Adipose tissue (tissue), 3 donors: Measurements from ENCODE around the gene AKAP12. TPM values are rescaled to one million over a fixed set of nuclear protein-coding genes. Genes with fewer than 3 reads are reported as not detected.

ENCODE experiments used
- H3K27ac ChIP-seq: one replicate; pipeline ENCODE4 v1.5.1; 2013; ENCODE audit warnings: low read depth, low read length
- whole genome bisulfite sequencing, 3 donors: extraction: QIAGEN DNeasy Blood & Tissue Kit; methylation state at CpG; one replicate each; pipeline ENCODE4 v1.1.7; 2013; 5-methylcytosine and 5-hydroxymethylcytosine counted together
- polyA plus RNA-seq, 3 donors: library from polyadenylated mRNA; stranded (reverse); fragments of 200-250 nt; gene quantifications; one replicate each; pipeline ENCODE4 v1.2.3, GENCODE V29; 2013
- donor health status: healthy with polysubstance abuse.
- donor health status: Bipolar disorder and iron deficiency.
- donor health status: healthy.

AKAP12 gene, protein sequence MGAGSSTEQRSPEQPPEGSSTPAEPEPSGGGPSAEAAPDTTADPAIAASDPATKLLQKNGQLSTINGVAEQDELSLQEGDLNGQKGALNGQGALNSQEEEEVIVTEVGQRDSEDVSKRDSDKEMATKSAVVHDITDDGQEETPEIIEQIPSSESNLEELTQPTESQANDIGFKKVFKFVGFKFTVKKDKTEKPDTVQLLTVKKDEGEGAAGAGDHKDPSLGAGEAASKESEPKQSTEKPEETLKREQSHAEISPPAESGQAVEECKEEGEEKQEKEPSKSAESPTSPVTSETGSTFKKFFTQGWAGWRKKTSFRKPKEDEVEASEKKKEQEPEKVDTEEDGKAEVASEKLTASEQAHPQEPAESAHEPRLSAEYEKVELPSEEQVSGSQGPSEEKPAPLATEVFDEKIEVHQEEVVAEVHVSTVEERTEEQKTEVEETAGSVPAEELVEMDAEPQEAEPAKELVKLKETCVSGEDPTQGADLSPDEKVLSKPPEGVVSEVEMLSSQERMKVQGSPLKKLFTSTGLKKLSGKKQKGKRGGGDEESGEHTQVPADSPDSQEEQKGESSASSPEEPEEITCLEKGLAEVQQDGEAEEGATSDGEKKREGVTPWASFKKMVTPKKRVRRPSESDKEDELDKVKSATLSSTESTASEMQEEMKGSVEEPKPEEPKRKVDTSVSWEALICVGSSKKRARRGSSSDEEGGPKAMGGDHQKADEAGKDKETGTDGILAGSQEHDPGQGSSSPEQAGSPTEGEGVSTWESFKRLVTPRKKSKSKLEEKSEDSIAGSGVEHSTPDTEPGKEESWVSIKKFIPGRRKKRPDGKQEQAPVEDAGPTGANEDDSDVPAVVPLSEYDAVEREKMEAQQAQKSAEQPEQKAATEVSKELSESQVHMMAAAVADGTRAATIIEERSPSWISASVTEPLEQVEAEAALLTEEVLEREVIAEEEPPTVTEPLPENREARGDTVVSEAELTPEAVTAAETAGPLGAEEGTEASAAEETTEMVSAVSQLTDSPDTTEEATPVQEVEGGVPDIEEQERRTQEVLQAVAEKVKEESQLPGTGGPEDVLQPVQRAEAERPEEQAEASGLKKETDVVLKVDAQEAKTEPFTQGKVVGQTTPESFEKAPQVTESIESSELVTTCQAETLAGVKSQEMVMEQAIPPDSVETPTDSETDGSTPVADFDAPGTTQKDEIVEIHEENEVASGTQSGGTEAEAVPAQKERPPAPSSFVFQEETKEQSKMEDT (N-terminal part only)
- polyA plus RNA-seq = 100 to 1,000 TPM in 1 of 3 donors, 10 to 100 TPM in 2; 13.4 to 146 (median 56.7) TPM

DNA sequence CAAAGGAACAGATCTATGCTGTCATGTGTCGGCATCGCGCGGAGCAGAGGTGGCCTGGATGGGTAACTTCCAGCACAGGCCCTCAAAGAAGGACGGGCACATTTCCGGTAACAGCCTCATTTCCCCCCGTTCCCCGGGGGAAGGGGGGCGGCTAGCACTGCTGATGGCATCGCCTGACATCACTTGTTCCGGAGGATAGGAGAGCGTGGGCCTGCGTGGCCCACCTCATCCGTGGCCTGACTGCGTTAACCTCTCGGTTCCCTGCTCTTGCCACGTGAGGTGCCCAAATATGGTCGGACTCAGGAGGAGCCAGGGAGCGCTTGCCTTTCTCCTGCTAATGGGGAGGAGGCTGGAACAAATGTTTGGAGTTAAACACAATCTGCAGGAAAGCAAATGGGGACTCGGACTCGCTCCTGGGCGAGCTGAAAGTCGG is at the start of gene AKAP12:
Gene AKAP12 (plus strand): TSS at position 365 of the 433 bp plus-strand sequence. CDS start 596 bp downstream, outside the sequence.
- H3K27ac ChIP-seq = peak within 1 kb of the TSS; percentile 72
- WGBS, 3 donors = 24 to 29% (median 25%) methylated on average over 23 of the region's 23 CpGs

GRCh38 chr6:151191527-151191926 is 48.2 kb upstream of the AKAP12 start:
- WGBS, 3 donors = 60 to 70% (median 70%) methylated on average over 4 of the region's 4 CpGs
- H3K27ac ChIP-seq = no peak overlapping the region

GRCh38 chr6:151196555-151196954 is 43.2 kb upstream of the AKAP12 start:
- WGBS, 3 donors = 44 to 100% (median 68%) methylated on average over 1 of the region's 1 CpG
- H3K27ac ChIP-seq = no peak overlapping the region

DNA sequence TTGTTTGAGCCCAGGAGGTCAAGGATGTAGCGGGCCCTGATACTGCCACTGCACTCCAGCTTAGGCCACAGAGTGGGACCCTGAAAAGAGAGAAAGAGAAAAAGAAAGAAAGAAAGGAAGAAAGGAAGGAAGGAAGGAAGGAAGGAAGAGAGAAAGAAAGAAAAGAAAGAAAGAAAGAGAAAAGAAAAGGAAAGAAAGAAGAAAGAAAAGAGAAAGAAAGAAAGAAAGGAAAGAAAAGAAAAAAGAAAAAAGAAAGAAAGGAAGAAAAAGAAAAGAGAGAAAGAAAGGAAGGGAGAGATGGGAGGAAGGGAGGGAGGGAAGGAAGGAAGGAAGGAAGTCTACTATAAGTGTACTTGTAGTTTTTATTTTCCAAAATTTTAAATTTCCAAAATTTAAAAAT is 42.2 kb upstream of the AKAP12 start:
- whole genome bisulfite sequencing, 3 donors = 100% methylated on average over 1 of the region's 1 CpG
- no peak overlapping the region for H3K27ac ChIP-seq

GRCh38 chr6:151199991-151200390 is 39.8 kb upstream of the AKAP12 start:
- 50 to 59% (median 53%) methylated on average over 1 of the region's 1 CpG for WGBS, 3 donors
- H3K27ac ChIP-seq = no peak overlapping the region

GRCh38 chr6:151205721-151206600 is 33.8 kb upstream of the AKAP12 start:
- H3K27ac ChIP-seq = no peak overlapping the region
- 86 to 93% (median 91%) methylated on average over 4 of the region's 4 CpGs for WGBS, 3 donors

GRCh38 chr6:151207674-151208073 is 32.1 kb upstream of the AKAP12 start:
- 90 to 96% (median 91%) methylated on average over 2 of the region's 2 CpGs for whole genome bisulfite sequencing, 3 donors
- H3K27ac ChIP-seq = no peak overlapping the region

- H3K27ac ChIP-seq = no peak overlapping the region
- 12 to 44% (median 31%) methylated on average over 11 of the region's 11 CpGs for WGBS, 3 donors
Observed at GRCh38 chr6:151209071-151209831, 30.5 kb upstream of the AKAP12 start.

DNA sequence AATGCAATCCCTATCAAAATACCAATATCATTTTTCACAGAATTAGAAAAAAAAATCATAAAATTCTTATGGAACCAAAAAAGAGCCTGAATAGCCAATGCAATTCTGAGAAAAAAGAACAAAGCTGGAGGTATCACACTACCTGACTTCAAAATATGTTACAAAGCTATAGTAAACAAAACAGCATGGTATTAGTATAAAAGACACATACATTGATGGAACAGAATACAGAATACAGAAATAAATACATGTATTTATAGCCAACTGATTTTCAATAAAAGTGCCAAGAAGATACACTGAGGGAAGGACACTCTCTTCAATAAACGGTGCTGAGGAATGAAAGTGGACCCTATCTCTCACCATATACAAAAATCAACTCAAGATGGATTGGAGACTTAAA is 28.7 kb upstream of the AKAP12 start:
- 91 to 95% (median 92%) methylated on average over 1 of the region's 1 CpG for WGBS, 3 donors
- no peak overlapping the region for H3K27ac ChIP-seq

DNA sequence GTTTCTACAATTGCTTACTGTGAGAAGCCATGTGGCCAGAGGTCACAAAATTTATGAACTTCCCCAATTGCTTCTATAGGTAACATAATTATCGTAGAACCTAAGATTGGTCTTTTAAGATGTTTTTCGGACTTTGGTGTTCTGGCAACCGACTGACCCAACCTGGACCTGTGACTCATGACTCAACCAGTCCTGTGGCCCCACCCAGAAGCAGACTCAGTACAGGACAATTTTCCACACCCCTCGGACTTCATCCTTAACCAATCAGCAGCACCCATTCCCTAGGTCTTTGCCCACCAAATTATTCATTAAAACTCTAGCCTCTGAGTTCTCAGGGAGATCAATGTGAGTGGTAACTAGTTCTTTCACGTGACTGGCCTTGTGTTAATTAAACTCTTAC is 26.4 kb upstream of the AKAP12 start:
- WGBS, 3 donors = 90 to 99% (median 95%) methylated on average over 5 of the region's 5 CpGs
- no peak overlapping the region for H3K27ac ChIP-seq

DNA sequence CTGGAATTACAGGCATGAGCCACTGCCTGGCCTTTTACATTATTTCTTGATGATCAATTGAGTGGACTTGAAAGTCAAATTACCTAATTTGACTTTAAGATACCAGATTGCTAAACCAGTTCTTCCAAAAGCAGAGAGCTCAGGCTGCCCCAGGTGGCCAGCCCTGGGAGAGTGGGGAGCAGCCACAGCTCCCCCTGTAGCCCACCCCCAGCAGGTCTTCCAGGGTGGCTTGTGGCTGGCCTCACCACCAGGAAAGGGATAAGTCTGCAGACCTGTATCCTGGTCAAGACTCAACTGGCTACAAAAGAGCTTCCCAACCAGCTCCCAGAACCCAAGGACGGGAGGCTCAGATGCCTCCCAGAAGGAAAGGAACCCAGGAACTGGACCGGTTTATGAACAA is 23.8 kb upstream of the AKAP12 start:
- WGBS, 3 donors = 73 to 85% (median 74%) methylated on average over 2 of the region's 2 CpGs
- H3K27ac ChIP-seq = no peak overlapping the region

DNA sequence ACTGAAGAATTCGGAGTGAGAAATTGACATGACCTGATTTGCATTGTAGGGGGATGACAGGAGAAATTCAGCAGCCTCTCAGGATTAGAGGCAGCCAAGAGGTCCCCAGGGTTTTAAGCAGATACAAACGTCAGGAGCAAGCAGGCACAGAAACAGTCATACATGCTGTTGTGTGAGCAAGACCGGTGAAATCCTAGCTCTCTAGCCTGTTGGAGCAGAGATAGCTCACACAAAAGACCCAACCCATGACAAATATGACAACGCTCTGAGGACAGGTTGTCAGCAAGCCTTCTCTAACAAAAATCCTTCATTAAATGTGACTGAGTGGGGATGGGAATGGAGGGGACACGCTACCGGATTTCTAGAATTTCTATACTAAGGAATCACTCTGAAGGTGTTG is 23.0 kb upstream of the AKAP12 start:
- WGBS, 3 donors = 63 to 74% (median 71%) methylated on average over 6 of the region's 6 CpGs
- no peak overlapping the region for H3K27ac ChIP-seq

GRCh38 chr6:151219192-151219591 is 20.6 kb upstream of the AKAP12 start:
- no peak overlapping the region for H3K27ac ChIP-seq
- WGBS, 3 donors = 71 to 83% (median 82%) methylated on average over 3 of the region's 3 CpGs

GRCh38 chr6:151224076-151224475 is 15.7 kb upstream of the AKAP12 start:
- no peak overlapping the region for H3K27ac ChIP-seq

DNA sequence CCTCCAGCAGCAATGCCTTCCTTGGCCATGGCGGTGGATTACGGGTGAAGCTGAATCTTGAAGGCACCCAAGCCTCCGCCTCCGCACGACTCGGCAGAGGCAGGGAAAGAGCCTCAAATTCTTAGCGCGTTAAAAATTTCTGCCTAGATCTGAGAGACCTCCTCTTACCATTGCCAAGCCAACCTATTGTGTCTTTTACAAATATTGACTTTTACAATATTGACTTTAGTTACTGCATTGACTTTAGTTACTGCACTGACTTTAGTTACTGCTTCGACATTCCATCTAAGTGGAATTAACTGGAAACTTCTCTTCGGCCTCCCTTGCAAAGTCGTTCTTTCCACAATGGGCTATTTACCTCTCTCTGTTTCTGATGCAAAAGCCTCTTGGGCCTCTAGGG is 13.8 kb upstream of the AKAP12 start:
- H3K27ac ChIP-seq = no peak overlapping the region
- WGBS, 3 donors = 76 to 98% (median 96%) methylated on average over 11 of the region's 11 CpGs

GRCh38 chr6:151228788-151229400 is 10.9 kb upstream of the AKAP12 start:
- no peak overlapping the region for H3K27ac ChIP-seq
- 88 to 95% (median 91%) methylated on average over 3 of the region's 3 CpGs for WGBS, 3 donors
